SIG-M5 treated with dmso at 0.1 percent for 504 hours (cell line): ENCODE measurements around the gene HTRA3.

Experiments used
- DNase-seq: peaks from one replicate; lab custom pipeline; 2025; ENCODE audit not compliant: unreplicated experiment; lab: John Stamatoyannopoulos, UW

The HTRA3 gene

GRCh38 chr4:8269535-8270417 lies at the start of gene HTRA3:
Gene HTRA3 (plus strand): TSS chr4:8269754. CDS start chr4:8269969, 215 bp downstream.
- DNase-seq: no peak

DNA sequence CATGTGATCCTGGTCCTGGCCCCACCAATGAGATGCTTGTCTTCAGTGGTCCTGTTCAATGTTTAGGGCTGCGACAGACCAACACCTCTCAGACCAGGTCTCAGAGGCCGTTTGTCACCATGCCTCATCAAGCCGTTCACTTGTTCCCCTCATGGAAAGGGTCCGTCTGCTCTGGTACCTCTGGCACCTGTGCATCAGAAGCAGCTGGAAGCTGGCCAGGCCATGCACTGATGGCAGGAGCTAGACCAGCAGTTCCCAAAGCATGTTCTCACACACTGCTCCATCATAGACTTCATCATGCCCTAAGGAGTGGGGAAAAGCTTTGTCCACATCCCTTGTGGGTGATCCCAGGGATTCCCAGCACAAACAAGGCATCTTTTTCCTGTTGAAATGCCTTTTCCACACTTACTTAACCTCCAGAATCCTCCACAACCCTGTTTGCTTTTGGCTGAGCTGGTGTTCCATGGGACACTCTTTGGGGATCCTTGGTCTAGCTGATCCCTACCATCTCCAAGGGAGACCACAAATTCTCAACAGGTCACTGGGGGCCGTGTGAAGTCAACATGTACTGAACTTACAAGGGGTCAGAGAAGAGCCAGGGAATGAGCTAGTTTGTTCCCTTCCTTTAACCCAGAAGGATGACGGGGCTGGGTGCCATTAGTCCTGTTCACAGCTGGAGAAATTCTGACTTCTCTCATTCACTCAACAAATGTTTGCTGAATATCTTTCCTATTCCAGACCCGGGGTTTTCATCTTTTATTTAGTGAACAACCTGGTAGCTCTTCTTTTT lies 48.7 kb upstream of the HTRA3 start:
- DNase-seq: peak; percentile 44

GRCh38 chr4:8221476-8221875 lies 48.1 kb upstream of the HTRA3 start:
- DNase-seq: peak; percentile 93

GRCh38 chr4:8221985-8222384 lies 47.6 kb upstream of the HTRA3 start:
- no peak for DNase-seq

DNA sequence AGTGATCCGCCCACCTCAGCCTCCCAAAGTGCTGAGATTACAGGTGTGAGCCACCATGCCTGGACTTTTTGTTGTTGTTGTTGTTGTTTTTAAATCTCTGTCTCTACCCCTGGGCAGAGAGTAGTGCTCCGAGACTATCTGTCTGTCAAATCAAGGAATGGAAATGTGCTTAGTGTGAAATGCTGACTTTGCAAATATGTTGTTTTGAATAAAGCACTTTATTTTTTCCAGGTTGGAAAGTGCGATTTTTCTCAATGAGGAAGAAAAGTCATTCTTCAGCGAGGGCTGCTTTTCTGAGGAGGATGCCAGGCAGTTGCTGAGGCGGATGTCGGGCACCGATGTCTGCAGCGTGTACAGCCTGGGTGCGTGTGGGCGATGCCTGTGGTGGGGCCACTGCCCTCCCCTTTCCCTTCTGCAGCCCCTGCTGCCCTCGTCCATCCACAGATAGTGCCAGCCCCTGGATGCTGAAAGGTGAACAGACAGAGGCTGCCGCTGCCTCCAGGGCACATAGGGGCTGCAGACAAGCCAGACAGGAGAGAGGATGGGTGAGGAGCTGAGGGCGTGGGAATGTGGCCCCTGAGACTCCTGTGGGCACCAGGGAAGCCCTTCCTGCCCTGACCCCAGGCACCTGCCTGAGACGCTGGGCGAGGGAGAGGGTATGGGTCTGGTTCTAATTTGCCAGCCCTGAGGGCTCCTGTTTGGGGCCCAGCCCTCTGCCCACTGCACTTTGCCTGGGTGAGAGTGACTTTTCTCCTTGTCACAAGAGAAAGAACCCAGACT lies 46.8 kb upstream of the HTRA3 start:
- no peak for DNase-seq

DNA sequence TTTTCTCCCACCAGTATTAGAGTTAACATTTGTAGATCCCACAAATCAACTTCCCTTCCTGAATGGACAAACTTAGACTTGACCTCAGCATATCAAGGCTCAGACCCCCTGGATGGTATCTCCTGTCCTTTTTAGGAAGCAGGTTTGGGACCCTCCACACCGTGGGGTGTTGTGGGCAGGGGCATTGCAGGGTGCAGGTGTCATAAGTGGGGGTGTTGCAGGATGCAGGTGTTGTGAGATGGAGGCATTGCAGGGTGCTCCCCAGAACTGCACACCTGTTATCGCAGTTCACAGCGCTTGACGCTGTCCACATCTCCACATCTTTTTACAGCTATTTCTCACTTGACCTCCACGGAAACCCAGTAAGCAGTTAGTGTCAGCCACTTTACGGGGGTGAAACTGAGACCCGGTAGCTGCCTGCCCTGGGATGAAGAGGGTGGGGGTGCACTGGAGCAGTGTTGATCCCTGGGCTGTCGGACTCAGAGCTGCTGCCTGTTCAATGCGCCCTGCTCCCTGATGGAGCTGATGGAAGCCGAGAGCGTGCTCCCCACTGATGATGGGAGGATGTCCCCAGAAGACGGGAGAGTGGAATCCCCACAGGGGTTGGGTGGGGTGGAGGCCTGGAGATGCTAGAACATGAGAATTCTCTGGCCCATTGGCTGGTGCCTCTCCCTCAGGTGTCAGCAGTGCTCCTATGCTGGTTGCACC lies 45.1 kb upstream of the HTRA3 start:
- DNase-seq: no peak

DNA sequence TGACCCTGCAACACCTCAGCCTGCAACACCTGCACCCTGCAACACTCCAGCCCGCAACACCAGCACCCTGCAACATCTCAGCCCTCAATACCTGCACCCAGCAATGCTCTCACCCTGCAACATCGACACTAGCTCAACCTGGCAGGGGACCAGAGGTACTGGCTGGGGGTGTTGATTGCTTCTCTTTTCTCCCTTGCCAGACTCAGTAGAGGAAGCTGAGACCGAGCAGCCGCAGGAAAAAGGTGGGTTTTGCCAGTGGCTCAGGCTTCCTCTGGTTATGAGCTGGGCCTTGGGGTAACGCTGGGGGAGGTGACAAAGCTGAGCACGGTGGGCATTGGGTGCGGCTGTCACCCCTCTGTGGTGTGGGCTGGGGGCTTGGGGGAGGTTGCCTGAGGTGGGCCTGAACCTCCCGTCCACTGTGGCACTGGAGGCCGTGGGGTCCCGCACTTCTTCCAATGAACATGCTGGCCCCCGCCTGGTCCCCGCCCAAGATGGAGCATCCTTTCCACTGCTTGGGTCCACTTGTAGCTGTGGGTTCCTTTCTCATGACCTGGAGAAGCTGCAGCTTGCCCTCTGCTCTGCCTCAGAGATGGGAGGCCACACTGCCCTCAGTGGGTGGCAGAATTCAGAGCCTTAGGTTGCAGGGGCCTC lies 44.5 kb upstream of the HTRA3 start:
- no peak for DNase-seq

GRCh38 chr4:8225706-8226443 lies 43.7 kb upstream of the HTRA3 start:
- no peak for DNase-seq

GRCh38 chr4:8227201-8227770 lies 42.3 kb upstream of the HTRA3 start:
- DNase-seq: no peak

- no peak for DNase-seq
Observed at GRCh38 chr4:8227771-8228318, 41.7 kb upstream of the HTRA3 start.

GRCh38 chr4:8228319-8229250 lies 41.0 kb upstream of the HTRA3 start:
- DNase-seq: no peak

GRCh38 chr4:8229331-8229975 lies 40.1 kb upstream of the HTRA3 start:
- DNase-seq: no peak

DNA sequence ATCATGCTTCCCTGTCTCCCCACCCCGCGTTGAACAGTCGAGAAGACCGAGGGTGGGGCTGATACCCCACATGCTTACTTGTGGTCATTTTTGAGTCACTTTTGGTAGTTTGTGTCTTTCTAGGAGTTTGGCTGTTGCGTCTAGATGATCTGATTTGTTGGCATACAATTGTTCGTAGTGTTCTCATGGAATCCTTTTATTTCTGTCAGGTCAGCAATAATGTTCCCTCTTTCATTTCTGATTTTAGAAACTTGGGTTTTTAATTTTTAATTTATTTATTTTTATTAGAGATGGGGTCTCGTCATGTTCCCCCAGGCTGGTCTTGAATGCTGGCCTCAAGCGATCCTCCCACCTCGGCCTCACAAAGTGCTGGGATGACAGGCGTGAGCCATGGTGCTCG lies 39.5 kb upstream of the HTRA3 start:
- DNase-seq: no peak

- DNase-seq: no peak
Observed at GRCh38 chr4:8230891-8231290, 38.7 kb upstream of the HTRA3 start.

GRCh38 chr4:8231551-8232049 lies 38.0 kb upstream of the HTRA3 start:
- DNase-seq: no peak

DNA sequence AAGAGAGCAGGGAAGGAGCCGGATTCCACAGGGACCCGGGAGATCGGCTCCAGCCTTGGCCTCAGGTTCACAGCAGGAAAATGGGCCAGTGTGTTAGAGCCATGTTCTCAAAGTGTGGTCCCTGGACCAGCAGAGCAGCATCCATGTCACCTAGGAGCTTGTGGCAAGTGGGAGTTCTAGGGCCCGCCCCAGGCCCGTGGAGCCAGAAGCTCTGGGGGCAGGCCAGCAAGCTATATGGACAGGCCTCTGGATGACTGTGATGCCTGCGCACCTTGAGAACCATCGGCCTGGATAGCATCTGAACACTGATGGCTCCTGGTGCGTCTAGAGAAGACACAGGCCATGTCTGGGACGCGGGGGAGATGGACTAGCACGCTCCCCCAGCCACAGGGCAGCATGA lies 36.8 kb upstream of the HTRA3 start:
- no peak for DNase-seq
